UCSD-AML1 (cell line): Measurements from ENCODE around the gene PLEKHG1.

ENCODE experiments used
- DNase-seq: peaks from one replicate; lab custom pipeline; 2025; ENCODE audit not compliant: unreplicated experiment; lab: John Stamatoyannopoulos, UW

PLEKHG1 gene

GRCh38 chr6:150599199-150600009, at the start of gene PLEKHG1:
Gene PLEKHG1 (plus strand): TSS chr6:150599885. CDS start chr6:150733682, 133,797 bp downstream.
- peak; percentile 81 for DNase-seq

- no peak for DNase-seq
Measured at GRCh38 chr6:150550244-150550643, 49.4 kb upstream of the PLEKHG1 start.

- no peak for DNase-seq
Measured at GRCh38 chr6:150557043-150557599, 42.6 kb upstream of the PLEKHG1 start.

- no peak for DNase-seq
Measured at GRCh38 chr6:150560004-150560883, 39.4 kb upstream of the PLEKHG1 start.

GRCh38 chr6:150560884-150561219, 38.8 kb upstream of the PLEKHG1 start:
- no peak for DNase-seq

- no peak for DNase-seq
Measured at GRCh38 chr6:150565945-150566344, 33.7 kb upstream of the PLEKHG1 start.

- DNase-seq: no peak
Measured at GRCh38 chr6:150566486-150566885, 33.2 kb upstream of the PLEKHG1 start.

GRCh38 chr6:150567380-150567779, 32.3 kb upstream of the PLEKHG1 start:
- no peak for DNase-seq

GRCh38 chr6:150567823-150568383, 31.8 kb upstream of the PLEKHG1 start:
- DNase-seq: no peak

- no peak for DNase-seq
Measured at GRCh38 chr6:150568560-150568959, 31.1 kb upstream of the PLEKHG1 start.

GRCh38 chr6:150569161-150569560, 30.5 kb upstream of the PLEKHG1 start:
- no peak for DNase-seq

- no peak for DNase-seq
Measured at GRCh38 chr6:150573041-150573681, 26.5 kb upstream of the PLEKHG1 start.

GRCh38 chr6:150575836-150576235, 23.8 kb upstream of the PLEKHG1 start:
- DNase-seq: no peak

- DNase-seq: no peak
Measured at GRCh38 chr6:150576651-150577226, 22.9 kb upstream of the PLEKHG1 start.

- no peak for DNase-seq
Measured at GRCh38 chr6:150579611-150580010, 20.1 kb upstream of the PLEKHG1 start.

- DNase-seq: no peak
Measured at GRCh38 chr6:150580489-150580888, 19.2 kb upstream of the PLEKHG1 start.

GRCh38 chr6:150584065-150584464, 15.6 kb upstream of the PLEKHG1 start:
- no peak for DNase-seq

- DNase-seq: no peak
Measured at GRCh38 chr6:150584596-150584995, 15.1 kb upstream of the PLEKHG1 start.

GRCh38 chr6:150586850-150587359, 12.8 kb upstream of the PLEKHG1 start:
- DNase-seq: no peak

- no peak for DNase-seq
Measured at GRCh38 chr6:150587637-150588036, 12.0 kb upstream of the PLEKHG1 start.
